Tibial nerve (tissue), 4 donors: Measurements from ENCODE around the gene PAAF1.

Experiments
- EP300 ChIP-seq, 2 donors: sonication (generic); formaldehyde crosslinking; IDR thresholded peaks; one replicate each; pipeline ENCODE4 v1.6.1; 2017; ENCODE audit warnings: antibody characterized with exemption in 2 of 2, mild to moderate bottlenecking in 1 of 2
- POLR2A ChIP-seq, 2 donors: fragments of 450-650 bp; IDR thresholded peaks; one replicate each; pipeline ENCODE4 v1.6.1; 2017; ENCODE audit warnings: antibody characterized with exemption in 2 of 2, mild to moderate bottlenecking in 2 of 2, moderate library complexity in 2 of 2
- TF ChIP-seq, protein P1 (sequence below), 5 experiments: fragments of 200-600 bp in 3 of 5; fragments of 450-650 bp in 2 of 5; sonication (generic) in 3 of 5; IDR thresholded peaks; one replicate each; pipeline ENCODE4 v1.5.1; 2016 to 2019; ENCODE audit warnings: antibody characterized with exemption in 5 of 5, mild to moderate bottlenecking in 3 of 5, moderate library complexity in 2 of 5

DNA sequence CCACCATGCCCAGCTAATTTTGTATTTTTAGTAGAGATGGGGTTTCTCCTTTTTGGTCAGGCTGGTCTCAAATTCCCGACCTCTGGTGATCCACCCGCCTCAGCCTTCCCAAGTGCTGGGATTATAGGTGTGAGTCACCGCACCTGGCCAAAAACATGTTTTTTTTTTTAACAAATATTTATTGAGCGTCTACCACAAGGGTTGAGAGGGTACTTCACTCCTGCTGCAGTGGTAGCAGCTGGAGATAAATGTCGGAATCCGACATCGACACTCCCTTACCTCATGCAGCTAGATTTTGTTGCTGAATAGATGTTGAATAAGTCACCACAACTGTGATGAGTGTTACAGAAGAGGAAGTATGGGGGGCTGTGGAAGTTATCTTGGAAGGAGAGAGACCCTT is 75.0 kb downstream of the PAAF1 start:
- TF ChIP-seq, protein P1, sequence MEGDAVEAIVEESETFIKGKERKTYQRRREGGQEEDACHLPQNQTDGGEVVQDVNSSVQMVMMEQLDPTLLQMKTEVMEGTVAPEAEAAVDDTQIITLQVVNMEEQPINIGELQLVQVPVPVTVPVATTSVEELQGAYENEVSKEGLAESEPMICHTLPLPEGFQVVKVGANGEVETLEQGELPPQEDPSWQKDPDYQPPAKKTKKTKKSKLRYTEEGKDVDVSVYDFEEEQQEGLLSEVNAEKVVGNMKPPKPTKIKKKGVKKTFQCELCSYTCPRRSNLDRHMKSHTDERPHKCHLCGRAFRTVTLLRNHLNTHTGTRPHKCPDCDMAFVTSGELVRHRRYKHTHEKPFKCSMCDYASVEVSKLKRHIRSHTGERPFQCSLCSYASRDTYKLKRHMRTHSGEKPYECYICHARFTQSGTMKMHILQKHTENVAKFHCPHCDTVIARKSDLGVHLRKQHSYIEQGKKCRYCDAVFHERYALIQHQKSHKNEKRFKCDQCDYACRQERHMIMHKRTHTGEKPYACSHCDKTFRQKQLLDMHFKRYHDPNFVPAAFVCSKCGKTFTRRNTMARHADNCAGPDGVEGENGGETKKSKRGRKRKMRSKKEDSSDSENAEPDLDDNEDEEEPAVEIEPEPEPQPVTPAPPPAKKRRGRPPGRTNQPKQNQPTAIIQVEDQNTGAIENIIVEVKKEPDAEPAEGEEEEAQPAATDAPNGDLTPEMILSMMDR (IDR thresholded peaks at IDR 0.05): no peak
- no peak for TF ChIP-seq POLR2A (IDR thresholded peaks at IDR 0.05)
- no peak for TF ChIP-seq EP300 (IDR thresholded peaks at IDR 0.05)
